ENCODE results near the gene CDC42. TPM values are rescaled to one million over a fixed set of nuclear protein-coding genes. Genes with fewer than 3 reads are reported as not detected.

The CDC42 gene
- total and polyA plus RNA-seq, 2 of the 13 experiments (the other 11 are each of a cell fraction or from before 2014, with no cell fraction given): 138 to 237 TPM

GRCh38 chr1:22025368-22026155 lies 26.9 kb upstream of the CDC42 start (continued):
- TF ChIP-seq ZNF710 (CRISPR knock-in tag; IDR thresholded peaks at IDR 0.05; ENCODE audit: borderline replicate concordance): peak; percentile 67; the same call in 1 of the 2 replicates
- no peak for TF ChIP-seq ZNF430 (CRISPR knock-in tag; IDR thresholded peaks at IDR 0.05)
- TF ChIP-seq DR1 (CRISPR knock-in tag; IDR thresholded peaks at IDR 0.05): peak; percentile 33; the same call in 1 of the 2 replicates
- no peak for TF ChIP-seq TRIM22 (IDR thresholded peaks at IDR 0.05)
- TF ChIP-seq ZNF512 (CRISPR knock-in tag; IDR thresholded peaks at IDR 0.05): peak; percentile 54; the same call in 1 of the 2 replicates
- peak; percentile 81 for TF ChIP-seq SP2 (CRISPR knock-in tag; IDR thresholded peaks at IDR 0.05)
- peak; percentile 29; the same call in 1 of the 2 replicates for TF ChIP-seq SOX5 (CRISPR knock-in tag; IDR thresholded peaks at IDR 0.05; ENCODE audit: borderline replicate concordance)
- 0 out of 2 replicates have a peak, but pooled peaks have one; percentile 50 for TF ChIP-seq MED13 (CRISPR knock-in tag; IDR thresholded peaks at IDR 0.05)
- TF ChIP-seq IRF9 (CRISPR knock-in tag; IDR thresholded peaks at IDR 0.05; ENCODE audit: borderline replicate concordance): peak; percentile 43; the same call in 1 of the 2 replicates
- TF ChIP-seq SNAPC4 (CRISPR knock-in tag; IDR thresholded peaks at IDR 0.05): no peak
- 0 out of 2 replicates have a peak, but pooled peaks have one; percentile 41 for TF ChIP-seq TGIF2 (CRISPR knock-in tag; IDR thresholded peaks at IDR 0.05)
- no peak for TF ChIP-seq MBD4 (IDR thresholded peaks at IDR 0.05; ENCODE audit: borderline replicate concordance, low read length)
- peak; percentile 34; the same call in 1 of the 2 replicates for TF ChIP-seq FOXJ3 (CRISPR knock-in tag; IDR thresholded peaks at IDR 0.05; ENCODE audit: borderline replicate concordance)
- no peak for TF ChIP-seq ZBTB44 (CRISPR knock-in tag; IDR thresholded peaks at IDR 0.05)
- peak; percentile 51 for TF ChIP-seq HNRNPK (IDR thresholded peaks at IDR 0.05; ENCODE audit: low read depth, low read length, poor library complexity, severe bottlenecking)

Measured in HepG2 (cell line).